ENCODE results near the gene IGSF3. TPM values are rescaled to one million over a fixed set of nuclear protein-coding genes. Genes with fewer than 3 reads are reported as not detected.
A peak's percentile ranks its signal among the peaks of the same experiment; 100 is the strongest.

The IGSF3 gene
- total RNA-seq, 4 donors from 2014 or later, result 10.9 to 23.1 (median 18.6) TPM

DNA sequence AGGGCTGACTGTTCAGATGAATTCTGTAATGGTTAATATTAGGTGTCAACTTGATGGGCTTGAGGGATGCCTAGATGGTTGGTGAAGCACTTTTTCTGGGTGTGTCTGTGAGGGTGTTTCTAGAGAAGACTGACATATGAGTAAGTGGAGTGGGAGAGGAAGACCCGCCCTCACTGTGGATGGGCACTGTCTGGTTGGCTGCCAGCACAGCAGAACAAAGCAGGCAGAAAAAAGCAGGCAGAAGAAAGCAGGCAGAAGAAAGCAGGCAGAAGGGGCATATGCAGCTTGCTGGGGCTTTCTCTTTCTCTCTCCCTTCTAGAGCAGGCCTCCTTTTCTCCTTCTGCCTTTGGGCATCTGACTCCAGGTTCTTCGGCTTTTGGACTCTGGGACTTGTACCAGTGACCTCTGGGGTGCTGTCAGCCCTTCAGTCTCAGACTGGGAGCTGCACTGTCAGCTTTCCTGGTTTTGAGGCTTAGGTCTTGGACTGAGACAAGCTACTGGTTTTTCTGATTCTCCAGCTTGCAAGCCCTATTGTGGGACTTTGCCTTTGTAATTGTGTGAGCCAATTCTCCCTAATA, 43.8 kb upstream of the IGSF3 start:
- 55 to 59% methylated on average over 2 of the region's 2 CpGs for WGBS, 2 donors
- Histone ChIP-seq H3K27me3 (no peaks in the 10 kb centered on the region), H3K36me3 (no peaks in the 10 kb centered on the region), H3K27ac (no peak overlapping the region), H3K4me3 (replicated peaks in 1 of 3) (no peak overlapping the region), H3K4me1 (peaks cover 6 to 16% of the 10 kb centered on the region in 2 donors), H3K9me3 (no peaks in the 10 kb centered on the region)
- no peak for TF ChIP-seq POLR2A (IDR thresholded peaks at IDR 0.05)
- TF ChIP-seq, protein P1, sequence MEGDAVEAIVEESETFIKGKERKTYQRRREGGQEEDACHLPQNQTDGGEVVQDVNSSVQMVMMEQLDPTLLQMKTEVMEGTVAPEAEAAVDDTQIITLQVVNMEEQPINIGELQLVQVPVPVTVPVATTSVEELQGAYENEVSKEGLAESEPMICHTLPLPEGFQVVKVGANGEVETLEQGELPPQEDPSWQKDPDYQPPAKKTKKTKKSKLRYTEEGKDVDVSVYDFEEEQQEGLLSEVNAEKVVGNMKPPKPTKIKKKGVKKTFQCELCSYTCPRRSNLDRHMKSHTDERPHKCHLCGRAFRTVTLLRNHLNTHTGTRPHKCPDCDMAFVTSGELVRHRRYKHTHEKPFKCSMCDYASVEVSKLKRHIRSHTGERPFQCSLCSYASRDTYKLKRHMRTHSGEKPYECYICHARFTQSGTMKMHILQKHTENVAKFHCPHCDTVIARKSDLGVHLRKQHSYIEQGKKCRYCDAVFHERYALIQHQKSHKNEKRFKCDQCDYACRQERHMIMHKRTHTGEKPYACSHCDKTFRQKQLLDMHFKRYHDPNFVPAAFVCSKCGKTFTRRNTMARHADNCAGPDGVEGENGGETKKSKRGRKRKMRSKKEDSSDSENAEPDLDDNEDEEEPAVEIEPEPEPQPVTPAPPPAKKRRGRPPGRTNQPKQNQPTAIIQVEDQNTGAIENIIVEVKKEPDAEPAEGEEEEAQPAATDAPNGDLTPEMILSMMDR (IDR thresholded peaks at IDR 0.05), result no peak
- peak; percentile 50 to 51 for DNase-seq
- intact Hi-C loops (cut with DNase I), result no loop called here

DNA sequence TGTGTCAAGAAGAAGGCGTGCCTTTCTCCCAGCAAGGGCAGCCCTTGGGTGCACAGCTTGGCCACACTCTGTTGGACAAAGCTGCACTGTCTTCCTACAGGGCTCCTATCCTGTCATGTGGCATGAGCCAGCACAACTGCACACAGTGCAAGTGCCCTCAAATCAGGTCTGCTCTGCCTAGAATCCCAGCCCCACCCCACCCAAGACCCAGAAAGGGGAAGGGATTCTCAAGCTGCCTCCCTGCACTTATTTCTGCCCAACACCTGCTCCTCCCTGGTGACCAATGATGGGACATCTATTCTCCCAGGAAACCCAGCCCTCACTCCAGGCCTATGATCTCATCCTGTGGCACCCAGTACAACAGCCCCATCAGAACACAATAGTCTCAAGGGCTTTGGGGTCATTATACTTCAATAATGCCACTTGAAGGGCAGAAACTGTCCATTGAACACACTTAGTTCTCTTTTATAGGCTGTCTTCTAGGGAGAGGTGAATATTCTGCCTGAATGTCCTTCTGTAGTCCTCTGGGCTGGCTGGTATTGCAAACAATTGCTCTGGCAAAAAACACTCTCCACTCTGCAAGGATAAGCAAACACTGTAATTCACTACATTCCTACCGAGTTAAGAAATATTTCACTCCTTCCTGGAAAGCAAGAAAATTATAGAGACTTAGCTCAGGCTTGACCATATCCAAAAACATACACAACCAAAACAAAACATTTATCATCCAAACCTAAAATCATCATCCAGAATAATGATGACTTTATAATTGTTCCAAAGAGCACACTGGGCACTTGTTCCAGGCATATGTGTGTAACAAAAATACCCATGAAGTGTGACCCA, 43.1 kb upstream of the IGSF3 start:
- no peak overlapping the region for H3K4me3 ChIP-seq (replicated peaks in 1 of 3)
- H3K9me3 ChIP-seq, result no peaks in the 10 kb centered on the region
- H3K27ac ChIP-seq, result no peak overlapping the region
- H3K27me3 ChIP-seq, result no peaks in the 10 kb centered on the region
- WGBS, 2 donors, result 39 to 57% methylated on average over 2 of the region's 2 CpGs
- DNase-seq, result peak in 1 of 2 donors; percentile 7
- peaks cover 6 to 16% of the 10 kb centered on the region in 2 donors for H3K4me1 ChIP-seq
- TF ChIP-seq POLR2A (IDR thresholded peaks at IDR 0.05), result no peak
- TF ChIP-seq, protein P1 (IDR thresholded peaks at IDR 0.05), result no peak
- intact Hi-C loops (cut with DNase I), result no loop called here
- no peaks in the 10 kb centered on the region for H3K36me3 ChIP-seq

DNA sequence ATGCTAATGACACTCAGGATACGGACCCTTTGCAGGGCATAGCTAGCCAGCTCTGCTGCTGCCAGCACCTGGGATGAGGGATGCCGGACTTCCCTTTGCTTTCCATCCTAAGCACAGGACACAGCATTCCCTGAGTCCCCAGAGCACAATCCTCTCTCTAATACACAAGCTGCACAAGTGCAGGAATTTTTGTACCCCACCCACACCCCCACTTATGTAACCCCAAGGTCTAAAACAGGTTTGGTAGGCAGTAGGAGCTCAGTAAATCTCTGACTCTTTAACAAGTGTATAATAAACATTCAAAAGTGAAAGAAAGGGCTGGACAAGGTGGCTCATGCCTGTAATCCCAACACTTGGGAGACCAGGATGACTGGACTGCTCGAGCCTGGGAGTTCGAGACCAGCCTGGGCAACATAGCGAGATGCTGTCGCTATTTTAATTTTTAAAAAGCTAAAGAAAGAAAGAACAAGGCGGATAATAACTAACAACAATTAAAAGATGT, 42.2 kb upstream of the IGSF3 start:
- no peak overlapping the region for H3K4me3 ChIP-seq (replicated peaks in 1 of 3)
- no peaks in the 10 kb centered on the region for H3K27me3 ChIP-seq
- H3K36me3 ChIP-seq, result no peaks in the 10 kb centered on the region
- peaks cover 6 to 16% of the 10 kb centered on the region in 2 donors for H3K4me1 ChIP-seq
- TF ChIP-seq, protein P1 (IDR thresholded peaks at IDR 0.05), result no peak
- TF ChIP-seq POLR2A (IDR thresholded peaks at IDR 0.05), result no peak
- no peak for DNase-seq
- intact Hi-C loops (cut with DNase I), result no loop called here
- no peaks in the 10 kb centered on the region for H3K9me3 ChIP-seq
- no peak overlapping the region for H3K27ac ChIP-seq
- 89 to 98% methylated on average over 7 of the region's 7 CpGs for WGBS, 2 donors

DNA sequence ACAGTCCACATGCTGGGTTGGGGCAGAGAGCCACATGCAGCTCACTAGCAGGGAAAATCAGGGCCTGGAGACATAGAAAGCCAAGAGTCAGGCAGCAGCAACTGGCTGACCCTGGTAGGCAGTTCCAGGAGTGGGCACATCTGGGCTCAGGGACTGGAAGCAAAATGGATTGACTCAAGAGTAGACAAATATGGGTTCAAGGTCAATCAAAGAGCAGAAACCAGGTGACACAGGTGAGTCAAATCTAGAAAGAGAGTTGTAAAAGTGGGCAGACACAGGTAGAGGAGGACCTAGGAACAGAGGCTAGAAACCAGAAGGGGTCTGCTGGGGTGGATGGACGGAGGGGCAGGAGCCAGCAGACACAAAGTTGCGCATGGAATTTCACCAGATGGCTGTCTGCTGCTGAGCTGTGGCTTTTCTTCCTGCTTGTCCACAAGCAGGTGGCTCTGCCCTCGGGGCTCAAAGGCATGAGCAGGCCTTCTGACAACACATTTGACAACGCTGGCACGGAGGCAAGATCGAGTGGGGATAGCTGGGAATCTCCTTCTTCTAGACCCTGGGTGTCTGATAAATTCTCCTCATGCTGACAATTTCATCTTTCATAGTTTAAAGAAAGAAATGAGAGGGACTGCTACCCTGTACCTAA, 40.8 kb upstream of the IGSF3 start:
- 86 to 96% methylated on average over 6 of the region's 6 CpGs for WGBS, 2 donors
- no peak for DNase-seq

More for the DNA sequence above, 40.8 kb upstream of the IGSF3 start:
- Histone ChIP-seq H3K27ac (no peak overlapping the region), H3K36me3 (no peaks in the 10 kb centered on the region), H3K4me3 (replicated peaks in 1 of 3) (no peak overlapping the region), H3K9me3 (no peaks in the 10 kb centered on the region), H3K27me3 (no peaks in the 10 kb centered on the region), H3K4me1 (peaks cover 6 to 16% of the 10 kb centered on the region in 2 donors)
- intact Hi-C loops (cut with DNase I), result no loop called here
- TF ChIP-seq, protein P1 (IDR thresholded peaks at IDR 0.05), result no peak
- no peak for TF ChIP-seq POLR2A (IDR thresholded peaks at IDR 0.05)
